ELF-1 (cell line): ENCODE data around the gene KL.
A peak's percentile ranks its signal among the peaks of the same experiment; 100 is the strongest.

ENCODE experiments used
- DNase-seq: peaks from one replicate; pipeline ENCODE4 v3.0.0-alpha.2; 2016; ENCODE audit warnings: low read depth, low spot score

KL gene

GRCh38 chr13:33110713-33111413 is 94.6 kb downstream of the KL start:
- no peak for DNase-seq

- no peak for DNase-seq
These were observed 95.3 kb downstream of the KL start for GRCh38 chr13:33111414-33112110.

GRCh38 chr13:33112766-33113165 is 96.5 kb downstream of the KL start:
- DNase-seq: peak; percentile 14

GRCh38 chr13:33114146-33114545 is 97.9 kb downstream of the KL start:
- DNase-seq: no peak

- no peak for DNase-seq
These were observed 99.1 kb downstream of the KL start for GRCh38 chr13:33115274-33115673.
